Nucleus accumbens (tissue), 56 donors: Measurements from ENCODE around the gene TAF10.

Source experiments
- DNase-seq, 56 donors: peaks; one replicate each; lab custom pipeline; 2025; lab: John Stamatoyannopoulos, UW

The TAF10 gene

DNA sequence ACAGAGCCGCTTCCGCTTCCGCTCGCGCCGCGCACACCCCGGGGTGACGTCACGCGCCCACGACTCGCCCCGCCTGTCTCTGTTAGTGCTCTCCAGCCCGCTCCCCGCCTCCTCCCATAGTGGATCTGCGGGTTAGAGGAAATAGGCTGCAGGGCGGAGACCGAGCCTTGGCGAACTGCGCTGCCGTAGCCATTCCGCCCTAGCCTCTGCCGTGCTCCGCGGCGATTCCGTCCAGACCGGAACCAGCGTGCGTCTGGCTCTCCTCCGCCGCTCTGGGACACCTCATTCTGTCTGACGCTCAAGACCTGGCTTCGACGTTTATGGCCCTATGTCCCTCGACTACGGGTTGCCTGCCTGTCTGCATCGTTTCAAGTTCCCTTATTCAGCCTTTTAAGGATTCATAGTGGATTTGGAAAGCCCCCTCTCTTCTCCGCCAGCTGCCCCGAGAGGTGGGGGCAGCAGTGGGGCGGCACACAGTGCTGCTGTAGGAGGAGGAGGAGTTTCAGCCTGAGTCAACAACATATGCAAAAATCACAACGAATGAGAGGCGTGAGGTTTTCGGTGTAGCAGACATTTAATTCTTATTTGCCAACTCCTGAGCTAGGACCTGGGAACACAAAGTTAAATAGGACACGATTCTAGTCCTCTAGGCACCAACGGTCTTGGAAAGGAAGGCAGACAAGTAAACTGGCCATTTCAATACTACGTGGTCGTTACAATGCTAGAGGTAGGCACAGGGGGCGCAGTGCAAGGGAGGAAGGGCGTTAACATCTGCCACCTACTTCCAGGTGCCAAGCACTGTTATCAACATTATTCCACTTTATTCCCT lies at the start of gene TAF10:
Gene TAF10 (minus strand): TSS at position 4 of the 829 bp plus-strand sequence. CDS start 27 bp downstream, outside the sequence.
- peak; percentile 33 to 98 (median 90) for DNase-seq

DNA sequence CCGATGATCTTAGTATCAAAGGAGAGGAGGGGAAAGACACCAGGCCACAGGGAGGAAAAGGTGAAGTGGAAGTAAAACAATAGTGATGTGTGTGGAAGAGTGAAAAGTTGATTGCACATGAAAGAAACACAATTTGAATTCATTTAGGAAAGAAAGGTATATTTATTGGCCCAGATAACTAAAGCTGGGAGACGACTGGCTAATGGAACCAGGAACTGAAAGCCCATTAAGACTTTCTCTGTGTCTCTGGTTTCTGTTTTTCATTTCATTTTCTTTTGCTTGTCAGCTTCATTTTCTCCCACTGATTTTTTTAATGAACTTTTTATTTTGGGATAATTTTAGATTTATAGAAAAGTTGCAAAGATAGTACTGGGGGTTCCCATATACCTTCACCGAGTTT lies 48.7 kb upstream of the TAF10 start:
- no peak for DNase-seq

DNA sequence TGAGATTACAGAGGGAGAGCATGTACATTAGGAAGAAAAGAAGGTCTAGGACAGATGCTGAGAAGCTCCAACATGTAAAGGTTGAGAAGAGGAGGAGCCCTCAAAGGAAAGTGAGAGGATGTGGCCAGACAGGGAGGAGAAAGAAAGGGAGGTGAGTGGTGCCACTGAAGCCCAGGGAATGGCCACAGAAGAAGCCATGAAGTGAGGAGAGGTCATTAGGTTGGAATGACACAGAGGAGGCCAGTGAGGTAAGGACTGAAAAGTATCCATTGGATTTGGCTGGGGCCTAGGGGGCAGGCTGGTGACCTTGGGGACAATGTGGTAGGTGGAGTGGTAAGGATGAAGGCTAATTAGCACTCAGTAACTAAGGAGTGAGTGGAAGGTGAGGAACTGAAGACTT lies 46.6 kb upstream of the TAF10 start:
- no peak for DNase-seq

DNA sequence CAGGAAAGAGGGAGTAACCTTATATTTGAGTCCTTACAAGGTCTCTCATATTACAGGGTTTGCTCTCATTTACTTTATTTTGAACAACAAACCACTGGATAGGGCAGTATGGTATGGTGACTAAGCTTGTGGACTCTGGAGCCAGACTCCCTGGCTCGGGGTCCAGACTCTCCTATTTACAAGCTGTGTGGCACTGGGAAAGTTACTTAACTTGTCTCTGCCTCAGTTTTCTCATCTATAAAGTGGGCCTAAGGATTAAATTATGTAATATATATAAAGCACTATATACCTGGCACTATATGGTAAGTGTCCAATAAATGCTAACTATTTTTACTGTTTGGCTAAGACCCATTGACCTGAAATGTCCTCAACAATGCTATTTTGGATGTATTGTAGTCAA lies 45.3 kb upstream of the TAF10 start:
- DNase-seq, result no peak

DNA sequence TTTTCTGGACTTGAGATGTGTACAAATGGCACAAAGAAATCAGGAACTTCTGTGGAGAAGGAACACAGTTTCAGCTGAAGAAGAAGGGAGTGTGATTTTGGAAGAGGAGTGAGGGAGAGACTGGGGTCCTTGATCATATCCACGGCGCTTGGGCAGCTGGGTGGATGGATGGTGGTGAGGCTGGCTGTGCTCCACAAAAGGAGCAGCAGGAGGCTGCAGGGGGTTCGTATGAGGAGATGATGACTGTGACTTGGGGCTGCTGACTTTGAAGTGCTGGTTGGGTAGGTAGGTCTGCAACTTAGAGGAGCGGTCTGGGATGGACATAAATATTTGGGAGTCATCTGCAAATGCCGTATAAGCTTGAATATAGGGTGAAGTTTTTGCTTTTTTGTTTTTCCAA lies 44.9 kb upstream of the TAF10 start:
- no peak for DNase-seq

DNA sequence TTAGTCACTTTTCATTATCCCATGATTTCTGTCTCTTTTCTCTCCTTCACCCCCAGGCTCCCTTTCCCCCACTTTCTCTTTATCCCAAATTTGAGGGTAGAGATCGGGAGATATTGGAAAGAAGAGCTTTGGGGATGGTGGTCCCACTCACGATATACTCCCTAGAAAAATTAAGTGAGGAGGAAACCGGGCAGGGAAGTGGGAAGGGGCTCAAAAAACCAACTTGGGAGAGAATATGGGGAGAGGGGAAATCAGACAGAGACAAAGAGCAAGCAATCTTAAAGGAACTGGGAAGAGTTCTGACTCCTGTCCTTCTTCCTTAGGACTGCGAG lies 44.5 kb upstream of the TAF10 start:
- DNase-seq, result no peak

DNA sequence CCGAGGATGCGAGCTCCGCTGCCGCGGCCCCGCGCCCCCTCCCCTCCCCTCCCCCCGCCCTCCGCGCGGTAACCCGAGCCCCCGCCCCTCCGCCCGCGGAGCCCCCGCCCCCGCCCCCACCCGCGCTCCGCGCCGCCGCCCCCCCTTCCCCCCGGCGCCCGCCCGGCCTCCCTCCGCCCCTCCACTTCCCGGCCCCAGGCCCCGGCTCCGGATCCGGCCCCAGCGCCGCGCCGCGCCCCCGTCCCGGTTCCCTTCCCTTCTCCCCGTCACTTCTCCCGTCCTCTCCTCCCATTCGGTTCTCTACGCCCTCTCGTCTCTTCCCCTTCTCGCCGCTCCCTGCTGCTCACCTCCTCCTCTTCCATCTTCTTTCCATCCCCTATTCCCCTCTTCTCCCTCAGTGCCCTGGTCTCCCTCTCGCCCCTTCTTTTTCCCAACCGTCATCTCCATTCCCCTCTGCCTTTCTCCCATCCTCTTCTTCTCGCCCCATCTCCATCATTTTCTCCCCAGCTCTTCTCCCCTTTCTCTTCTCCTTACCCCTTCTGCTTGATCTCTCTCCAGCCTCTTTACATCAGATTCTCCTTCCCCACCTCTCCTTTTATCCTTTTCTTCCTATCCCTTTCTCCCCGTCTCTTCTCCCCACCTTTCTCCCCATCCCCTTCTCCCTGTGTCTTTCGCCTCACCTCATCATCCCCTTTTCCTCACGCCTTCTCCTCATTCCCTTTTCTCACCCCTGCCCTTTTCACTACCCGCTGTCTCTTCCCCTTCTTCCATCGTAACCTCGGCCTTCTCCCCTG lies 44.0 kb upstream of the TAF10 start, which contains the start of gene DCHS1:
Gene DCHS1 (minus strand): TSS at position 20 of the 794 bp plus-strand sequence. CDS start 14,196 bp downstream, outside the sequence.
- DNase-seq, result peak in 4 of 56 donors; percentile 7 to 49 (median 22)

DNA sequence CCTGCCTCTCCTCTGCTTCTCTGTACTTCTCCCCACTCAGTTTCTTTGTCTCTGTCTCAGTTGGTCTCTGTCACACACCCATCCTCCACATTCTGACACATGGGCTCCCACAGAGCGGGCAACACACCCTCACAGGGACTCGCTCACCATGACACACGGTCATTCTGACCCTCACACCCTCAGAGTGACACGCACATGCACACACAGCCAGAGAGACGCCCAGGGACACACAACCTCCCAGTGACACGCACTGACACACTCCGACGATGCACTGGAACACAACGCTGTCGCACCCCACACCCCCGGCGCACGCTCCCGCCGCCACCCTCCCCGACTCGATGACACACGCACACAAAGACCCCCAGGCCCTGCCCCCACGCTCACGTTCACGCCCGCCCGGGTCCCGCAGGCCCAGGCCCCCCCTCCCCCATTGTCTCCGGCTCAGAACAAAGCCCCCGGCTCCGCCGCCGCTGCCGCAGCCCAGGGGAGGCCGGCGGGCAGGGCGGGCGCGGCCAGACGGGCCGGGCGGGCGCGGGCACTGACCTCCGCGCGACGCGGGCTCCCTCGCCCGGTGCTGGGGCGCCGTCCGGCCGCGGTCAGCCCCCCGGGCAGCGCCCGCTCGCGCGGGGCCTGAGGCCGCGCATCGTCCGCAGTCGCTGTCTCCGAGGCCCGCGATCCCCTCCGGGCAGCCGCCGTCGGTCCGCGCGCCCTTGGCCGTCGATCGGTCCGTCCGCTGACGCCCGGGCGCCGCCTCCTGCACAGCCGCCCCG lies 43.2 kb upstream of the TAF10 start:
- DNase-seq, result peak in 15 of 56 donors; percentile 8 to 72 (median 43)

DNA sequence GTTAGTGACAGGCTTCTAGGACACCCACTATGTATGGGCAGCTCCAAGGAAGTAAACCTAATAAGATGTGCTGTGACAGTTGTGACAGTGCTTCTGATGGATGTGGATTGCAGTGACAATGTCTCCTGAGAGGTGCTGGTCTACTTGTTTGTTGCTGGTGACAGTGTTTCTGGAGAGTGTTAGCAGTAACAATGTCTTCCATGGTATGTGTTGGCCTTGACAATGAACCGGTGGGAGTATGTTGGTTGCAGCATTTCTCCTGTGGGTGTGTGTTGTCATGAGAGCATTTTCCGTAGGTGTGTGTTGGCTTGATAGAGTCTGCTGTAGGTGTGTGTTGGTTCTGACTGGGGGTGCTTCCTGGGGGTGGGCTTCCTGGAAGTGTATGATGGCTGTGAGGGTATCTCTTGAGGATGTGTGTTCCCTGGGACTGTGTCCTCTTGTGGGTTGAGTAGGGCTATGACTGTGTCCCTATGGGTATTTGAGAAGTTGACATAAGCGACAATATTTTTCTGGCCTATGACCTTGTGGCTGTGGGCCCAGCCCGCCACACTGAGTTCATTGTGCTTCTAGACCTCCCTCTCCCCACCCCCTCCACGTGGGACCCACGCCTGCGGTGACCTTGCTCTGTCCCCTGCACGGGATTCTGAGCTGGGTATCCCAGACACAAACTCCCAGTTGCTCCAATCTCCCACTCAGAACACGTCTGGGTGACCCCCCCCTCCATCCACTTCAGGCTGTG lies 42.4 kb upstream of the TAF10 start:
- peak in 31 of 56 donors; percentile 17 to 73 (median 45) for DNase-seq

DNA sequence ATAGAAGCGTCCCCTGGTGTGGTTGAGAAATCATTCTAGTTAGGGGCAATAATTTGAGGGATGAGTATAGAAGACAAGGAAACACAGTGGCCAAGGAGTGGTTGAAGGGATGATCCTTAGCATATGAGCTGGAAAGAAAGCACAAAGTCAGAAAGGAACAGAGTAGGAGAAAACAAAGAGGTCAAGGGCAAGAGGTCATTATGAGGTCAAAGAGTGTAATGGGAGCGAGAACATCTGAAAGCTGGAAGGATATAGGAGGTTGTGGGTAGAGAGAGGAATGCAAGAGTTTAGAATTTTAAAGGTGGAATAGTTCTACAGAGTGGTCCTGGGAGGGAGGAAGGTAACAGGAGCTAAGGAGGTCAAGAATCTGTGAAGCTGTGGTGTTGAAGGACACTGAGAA lies 41.6 kb upstream of the TAF10 start:
- no peak for DNase-seq

DNA sequence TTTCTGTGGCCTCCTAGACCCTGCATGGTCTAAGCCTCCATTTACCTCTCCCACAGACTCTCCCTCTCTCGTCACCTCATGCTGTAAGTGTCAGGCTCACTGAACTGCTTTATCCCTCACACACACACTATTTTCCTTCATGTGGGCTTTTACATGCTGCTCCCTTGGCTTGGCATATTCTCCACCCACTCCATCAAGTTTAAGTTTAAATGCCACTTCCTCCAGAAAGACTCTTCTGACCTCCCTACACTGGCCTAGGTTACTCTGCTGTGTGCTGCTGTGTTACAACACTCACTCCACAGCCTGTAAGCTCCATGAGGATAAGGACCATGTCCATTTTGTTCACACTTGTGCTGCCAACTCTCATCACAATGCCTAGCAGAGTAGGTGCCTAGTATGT lies 41.1 kb upstream of the TAF10 start:
- no peak for DNase-seq

DNA sequence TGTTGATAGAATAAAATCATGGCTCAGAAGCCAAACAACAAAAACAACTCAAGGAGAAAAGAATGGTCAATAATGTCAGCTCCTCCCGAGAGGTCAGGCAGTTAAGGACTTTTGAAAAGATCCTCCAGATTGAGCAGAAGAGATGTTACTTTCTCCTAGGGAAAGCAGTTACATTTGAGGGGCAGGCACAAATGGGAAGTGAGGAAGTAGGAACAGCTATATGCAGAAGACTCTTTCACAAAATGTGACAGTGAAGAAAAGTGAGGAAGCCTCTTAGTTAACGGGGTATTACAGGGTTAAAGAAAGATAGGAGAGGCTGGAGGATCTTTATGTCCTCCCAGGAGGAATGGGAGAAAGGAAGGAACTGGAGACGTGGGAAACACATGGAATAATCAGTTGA lies 40.2 kb upstream of the TAF10 start:
- no peak for DNase-seq

DNA sequence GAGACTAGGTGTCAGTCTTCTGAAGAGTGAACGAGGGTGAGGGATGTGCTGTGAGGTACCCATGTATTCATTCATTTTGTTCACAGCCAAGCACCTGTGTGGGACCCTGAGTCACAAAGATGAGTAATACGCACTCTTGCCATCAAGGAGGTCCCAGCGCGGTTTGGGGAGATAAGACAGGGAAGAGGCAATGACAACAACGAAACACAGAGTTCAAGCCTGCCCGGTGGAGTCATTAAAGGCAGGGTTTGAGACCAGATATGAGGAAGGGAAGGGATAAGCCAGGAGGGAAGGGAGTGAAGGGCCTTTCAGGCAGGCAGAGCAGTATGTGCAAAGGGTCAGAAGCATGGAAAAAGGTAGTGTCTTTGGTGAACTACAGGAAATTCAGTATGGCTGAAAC lies 39.0 kb upstream of the TAF10 start:
- DNase-seq, result peak in 1 of 56 donors; percentile 34

DNA sequence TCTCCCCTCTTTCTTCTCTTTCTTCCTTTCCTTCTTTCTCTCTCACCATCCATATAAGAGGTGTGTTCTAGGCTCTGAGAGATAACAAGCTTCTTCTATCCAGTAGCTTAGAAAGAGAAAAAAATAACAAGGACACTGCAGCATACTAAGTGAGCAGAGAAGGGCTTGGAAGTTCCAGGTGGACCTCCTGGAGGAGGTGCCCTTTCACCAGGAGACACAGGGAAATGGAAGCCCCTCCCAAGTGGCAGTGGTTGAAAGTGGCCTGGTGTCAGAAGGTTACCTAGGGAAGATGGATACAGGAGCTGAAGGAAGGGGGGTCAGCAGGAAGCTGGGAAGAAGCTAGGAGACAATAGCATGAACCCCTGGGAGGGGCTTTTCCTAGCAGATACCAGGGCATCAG lies 38.1 kb upstream of the TAF10 start:
- no peak for DNase-seq

DNA sequence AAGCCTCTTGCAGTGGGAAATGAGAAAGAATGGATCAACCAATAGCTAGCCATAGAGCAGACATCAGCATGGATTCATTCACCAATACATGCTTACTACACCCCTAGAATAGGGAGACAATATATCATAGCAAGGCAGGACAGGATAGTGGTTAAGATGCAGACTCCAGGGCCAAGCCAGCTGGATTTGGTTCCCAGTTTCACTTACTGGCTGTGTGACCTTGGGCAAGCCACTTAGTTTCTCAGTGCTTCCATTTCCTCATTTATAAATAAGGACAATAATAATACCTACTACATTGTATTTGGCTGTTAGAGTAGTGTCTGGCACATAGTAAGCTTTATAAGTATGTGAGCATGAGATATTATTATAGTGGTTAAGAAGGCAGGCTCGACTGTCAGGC lies 36.5 kb upstream of the TAF10 start:
- DNase-seq, result no peak

DNA sequence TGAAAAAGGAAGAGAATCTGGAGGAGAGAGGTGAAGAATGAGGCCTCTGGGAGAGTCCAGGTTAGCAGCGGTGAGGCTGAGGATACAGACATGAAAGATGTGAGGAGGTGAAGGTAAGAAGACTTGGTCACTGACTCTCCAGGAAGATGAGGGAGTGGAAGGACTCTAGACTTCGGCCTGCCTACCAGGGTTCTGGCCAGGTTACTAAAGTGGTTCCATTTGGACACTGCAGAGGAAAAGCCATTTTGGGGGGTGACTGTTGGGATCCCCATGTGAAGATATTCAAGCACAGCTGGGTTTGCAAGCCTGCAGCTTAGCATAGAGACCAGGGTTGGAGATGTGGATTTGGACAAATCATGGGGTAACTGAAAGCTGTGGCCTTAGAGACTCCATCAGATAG lies 35.8 kb upstream of the TAF10 start:
- no peak for DNase-seq

DNA sequence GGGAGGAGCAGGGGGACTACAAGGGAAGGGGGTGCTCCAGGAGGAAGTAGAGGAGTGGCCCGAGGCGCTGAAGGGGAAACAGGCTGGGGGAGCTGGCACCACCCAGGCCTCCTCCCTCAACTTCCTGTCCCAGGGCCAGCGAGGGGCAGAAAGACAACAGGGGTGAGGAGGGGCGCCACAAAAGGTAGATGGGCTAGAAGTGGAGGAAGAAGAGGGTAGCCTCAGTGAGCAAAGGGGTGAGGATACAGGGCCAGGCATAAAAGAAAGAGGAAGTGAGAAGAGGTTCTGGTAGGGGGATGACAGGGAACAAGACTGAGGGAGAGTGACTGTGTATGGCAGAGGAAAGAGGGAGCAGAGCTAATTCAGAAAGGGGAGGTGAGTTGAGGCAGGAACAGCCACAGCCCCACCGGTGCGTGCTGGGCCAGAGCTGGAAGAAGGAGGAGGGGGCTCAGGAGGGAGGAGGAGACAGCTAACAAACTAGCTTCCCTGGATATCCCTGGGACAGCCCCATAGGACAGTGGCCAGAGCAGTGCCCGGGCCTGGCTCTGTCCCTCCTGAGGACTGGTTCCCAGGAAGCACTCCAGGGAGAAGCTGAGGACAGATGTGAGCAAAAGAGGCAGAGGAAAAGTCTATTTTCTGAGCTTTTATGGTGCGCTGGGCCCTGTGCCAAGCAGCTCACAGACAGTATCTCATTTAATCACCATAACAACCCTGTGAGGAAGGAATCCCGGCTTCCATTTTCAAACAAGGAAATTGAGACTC lies 35.1 kb upstream of the TAF10 start:
- DNase-seq, result peak in 1 of 56 donors; percentile 13

DNA sequence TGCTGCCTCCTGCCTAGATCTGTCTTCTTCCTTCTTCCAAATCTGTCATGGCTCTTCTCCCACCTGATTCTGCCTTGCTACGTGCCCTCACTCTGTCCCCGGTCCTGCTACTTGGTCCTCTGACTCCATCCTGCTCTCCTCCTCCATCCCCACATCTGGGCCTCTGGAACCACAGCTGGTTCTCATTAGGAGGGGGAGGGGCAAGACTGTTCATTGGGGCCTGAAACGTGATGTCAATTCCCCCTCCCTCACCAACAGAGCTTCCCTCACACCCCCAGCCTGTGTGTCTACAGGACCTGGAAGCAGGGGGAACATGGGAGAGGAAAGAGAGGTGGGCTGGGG lies 34.5 kb upstream of the TAF10 start:
- DNase-seq, result no peak

DNA sequence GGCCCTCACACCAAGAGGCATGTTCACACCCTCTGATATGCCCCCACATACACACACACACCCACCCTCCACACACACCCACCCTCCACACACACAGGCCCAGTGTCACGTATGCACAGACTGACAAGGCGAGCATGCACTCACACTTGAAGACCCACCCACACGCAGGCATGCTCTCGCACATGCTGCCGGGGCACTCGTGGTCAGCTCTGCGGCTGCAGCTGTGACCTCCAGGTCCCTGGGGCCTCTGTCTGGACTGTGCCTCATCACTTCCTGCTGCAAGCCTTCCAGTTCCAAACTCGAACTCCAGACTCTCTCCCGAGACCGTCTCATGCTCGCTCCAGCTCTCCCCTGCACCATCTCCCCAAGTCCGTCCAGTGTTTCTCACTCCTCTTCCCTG lies 34.1 kb upstream of the TAF10 start:
- no peak for DNase-seq

DNA sequence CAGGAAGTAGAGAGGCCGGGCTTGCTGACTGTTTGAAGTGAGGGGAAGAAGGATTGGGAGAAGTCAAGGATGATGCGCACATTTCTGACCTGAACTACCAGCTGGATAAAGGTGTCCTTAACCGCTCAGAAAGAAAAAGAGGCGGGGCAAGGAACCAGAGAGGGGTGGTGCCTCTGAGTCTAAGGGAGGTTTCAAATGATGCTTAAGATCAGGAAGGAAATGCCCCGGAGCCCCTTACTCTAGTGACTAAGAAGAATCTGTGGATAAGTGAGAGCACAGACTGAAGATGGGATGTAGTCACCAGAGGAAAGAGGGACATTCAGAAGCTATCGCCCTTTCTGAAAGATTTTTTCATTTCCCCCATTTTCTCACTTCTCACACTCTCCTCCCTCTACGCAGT lies 30.9 kb upstream of the TAF10 start:
- no peak for DNase-seq
